SK-N-SH treated with all-trans-retinoic acid at 6 μM for 48 hours (cell line): ENCODE data around the gene MRPL19.

Experiments used
- ARNTL ChIP-seq: fragments of 450-650 bp; formaldehyde crosslinking; IDR thresholded peaks from 2 replicates; pipeline ENCODE4 v1.5.0; 2020; ENCODE audit warnings: low read depth, mild to moderate bottlenecking, moderate library complexity, borderline replicate concordance
- CSDC2 ChIP-seq: fragments of 250-450 bp; sonication (Bioruptor Pico); IDR thresholded peaks from 2 replicates; pipeline ENCODE4 v1.5.0; 2020; ENCODE audit warnings: mild to moderate bottlenecking, moderate library complexity
- ESRRG ChIP-seq: fragments of 250-450 bp; sonication (Bioruptor Pico); IDR thresholded peaks from 2 replicates; pipeline ENCODE4 v1.6.1; 2021; ENCODE audit warnings: mild to moderate bottlenecking
- PPARA ChIP-seq: fragments of 250-450 bp; sonication (Bioruptor Pico); IDR thresholded peaks from 2 replicates; pipeline ENCODE4 v1.5.0; 2020; ENCODE audit warnings: mild to moderate bottlenecking, borderline replicate concordance
- SNAI2 ChIP-seq: fragments of 250-450 bp; sonication (Bioruptor Pico); IDR thresholded peaks from 2 replicates; pipeline ENCODE4 v1.5.0; 2020; ENCODE audit warnings: mild to moderate bottlenecking, moderate library complexity
- ZFP3 ChIP-seq: fragments of 250-450 bp; sonication (Bioruptor Pico); IDR thresholded peaks from 2 replicates; pipeline ENCODE4 v1.5.0; 2020; ENCODE audit warnings: mild to moderate bottlenecking, moderate library complexity
- ZFP30 ChIP-seq: fragments of 450-650 bp; formaldehyde crosslinking; IDR thresholded peaks from 2 replicates; pipeline ENCODE4 v1.5.0; 2022; ENCODE audit warnings: mild to moderate bottlenecking, moderate library complexity
- ZNF565 ChIP-seq: fragments of 450-650 bp; formaldehyde crosslinking; conservative IDR thresholded peaks from 2 replicates; pipeline ENCODE4 v1.5.0; 2020; ENCODE audit warnings: low read depth, mild to moderate bottlenecking, moderate library complexity
- ZNF8 ChIP-seq: fragments of 450-650 bp; formaldehyde crosslinking; IDR thresholded peaks from 2 replicates; pipeline ENCODE4 v1.5.0; 2020; ENCODE audit warnings: mild to moderate bottlenecking, moderate library complexity
- TF ChIP-seq, protein P1 (sequence below): fragments of 250-450 bp; sonication (Bioruptor Pico); IDR thresholded peaks from 2 replicates; pipeline ENCODE4 v1.5.1; 2020; ENCODE audit warnings: low read depth, mild to moderate bottlenecking, moderate library complexity
- TF ChIP-seq, protein P2 (sequence below): fragments of 250-450 bp; sonication (Bioruptor Pico); IDR thresholded peaks from 2 replicates; pipeline ENCODE4 v1.5.0; 2020; ENCODE audit warnings: mild to moderate bottlenecking, moderate library complexity
- TF ChIP-seq, protein P3 (sequence below): fragments of 250-450 bp; sonication (Bioruptor Pico); IDR thresholded peaks from 2 replicates; pipeline ENCODE4 v1.8.0; 2020; ENCODE audit warnings: mild to moderate bottlenecking, moderate library complexity, borderline replicate concordance
- TF ChIP-seq, protein P4 (sequence below): fragments of 250-450 bp; sonication (Bioruptor Pico); IDR thresholded peaks from 2 replicates; pipeline ENCODE4 v1.5.1; 2021; ENCODE audit warnings: mild to moderate bottlenecking, moderate library complexity

DNA sequence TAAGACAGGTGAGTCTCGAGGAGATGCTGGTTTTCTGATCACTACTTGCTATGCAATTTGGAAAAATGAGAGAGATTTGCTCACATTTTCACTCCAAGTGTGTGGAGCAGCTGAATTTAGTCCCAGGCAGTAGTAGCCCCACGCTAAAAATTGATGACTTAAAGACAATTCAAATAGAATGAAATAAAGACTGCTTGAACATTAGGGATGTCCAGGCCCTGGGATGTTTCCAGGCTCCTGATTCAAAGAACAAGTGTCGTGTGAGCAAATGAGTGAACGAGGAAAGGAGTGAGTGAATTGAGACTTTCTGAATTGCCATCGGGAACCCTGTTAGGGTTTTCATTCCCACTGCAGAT is 37.3 kb upstream of the MRPL19 start:
- TF ChIP-seq ZFP3 (CRISPR knock-in tag) (no peak), ZFP30 (no peak), ZNF8 (CRISPR knock-in tag) (no peak), SNAI2 (CRISPR knock-in tag) (no peak), ARNTL (CRISPR knock-in tag) (no peak), ESRRG (no peak), ZNF565 (no peak), PPARA (CRISPR knock-in tag) (no peak), CSDC2 (CRISPR knock-in tag) (no peak)
- TF ChIP-seq, protein P1, sequence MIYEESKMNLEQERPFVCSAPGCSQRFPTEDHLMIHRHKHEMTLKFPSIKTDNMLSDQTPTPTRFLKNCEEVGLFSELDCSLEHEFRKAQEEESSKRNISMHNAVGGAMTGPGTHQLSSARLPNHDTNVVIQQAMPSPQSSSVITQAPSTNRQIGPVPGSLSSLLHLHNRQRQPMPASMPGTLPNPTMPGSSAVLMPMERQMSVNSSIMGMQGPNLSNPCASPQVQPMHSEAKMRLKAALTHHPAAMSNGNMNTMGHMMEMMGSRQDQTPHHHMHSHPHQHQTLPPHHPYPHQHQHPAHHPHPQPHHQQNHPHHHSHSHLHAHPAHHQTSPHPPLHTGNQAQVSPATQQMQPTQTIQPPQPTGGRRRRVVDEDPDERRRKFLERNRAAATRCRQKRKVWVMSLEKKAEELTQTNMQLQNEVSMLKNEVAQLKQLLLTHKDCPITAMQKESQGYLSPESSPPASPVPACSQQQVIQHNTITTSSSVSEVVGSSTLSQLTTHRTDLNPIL (CRISPR knock-in tag): no peak
- TF ChIP-seq, protein P2, sequence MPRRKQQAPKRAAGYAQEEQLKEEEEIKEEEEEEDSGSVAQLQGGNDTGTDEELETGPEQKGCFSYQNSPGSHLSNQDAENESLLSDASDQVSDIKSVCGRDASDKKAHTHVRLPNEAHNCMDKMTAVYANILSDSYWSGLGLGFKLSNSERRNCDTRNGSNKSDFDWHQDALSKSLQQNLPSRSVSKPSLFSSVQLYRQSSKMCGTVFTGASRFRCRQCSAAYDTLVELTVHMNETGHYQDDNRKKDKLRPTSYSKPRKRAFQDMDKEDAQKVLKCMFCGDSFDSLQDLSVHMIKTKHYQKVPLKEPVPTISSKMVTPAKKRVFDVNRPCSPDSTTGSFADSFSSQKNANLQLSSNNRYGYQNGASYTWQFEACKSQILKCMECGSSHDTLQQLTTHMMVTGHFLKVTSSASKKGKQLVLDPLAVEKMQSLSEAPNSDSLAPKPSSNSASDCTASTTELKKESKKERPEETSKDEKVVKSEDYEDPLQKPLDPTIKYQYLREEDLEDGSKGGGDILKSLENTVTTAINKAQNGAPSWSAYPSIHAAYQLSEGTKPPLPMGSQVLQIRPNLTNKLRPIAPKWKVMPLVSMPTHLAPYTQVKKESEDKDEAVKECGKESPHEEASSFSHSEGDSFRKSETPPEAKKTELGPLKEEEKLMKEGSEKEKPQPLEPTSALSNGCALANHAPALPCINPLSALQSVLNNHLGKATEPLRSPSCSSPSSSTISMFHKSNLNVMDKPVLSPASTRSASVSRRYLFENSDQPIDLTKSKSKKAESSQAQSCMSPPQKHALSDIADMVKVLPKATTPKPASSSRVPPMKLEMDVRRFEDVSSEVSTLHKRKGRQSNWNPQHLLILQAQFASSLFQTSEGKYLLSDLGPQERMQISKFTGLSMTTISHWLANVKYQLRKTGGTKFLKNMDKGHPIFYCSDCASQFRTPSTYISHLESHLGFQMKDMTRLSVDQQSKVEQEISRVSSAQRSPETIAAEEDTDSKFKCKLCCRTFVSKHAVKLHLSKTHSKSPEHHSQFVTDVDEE: no peak
- TF ChIP-seq, protein P3, sequence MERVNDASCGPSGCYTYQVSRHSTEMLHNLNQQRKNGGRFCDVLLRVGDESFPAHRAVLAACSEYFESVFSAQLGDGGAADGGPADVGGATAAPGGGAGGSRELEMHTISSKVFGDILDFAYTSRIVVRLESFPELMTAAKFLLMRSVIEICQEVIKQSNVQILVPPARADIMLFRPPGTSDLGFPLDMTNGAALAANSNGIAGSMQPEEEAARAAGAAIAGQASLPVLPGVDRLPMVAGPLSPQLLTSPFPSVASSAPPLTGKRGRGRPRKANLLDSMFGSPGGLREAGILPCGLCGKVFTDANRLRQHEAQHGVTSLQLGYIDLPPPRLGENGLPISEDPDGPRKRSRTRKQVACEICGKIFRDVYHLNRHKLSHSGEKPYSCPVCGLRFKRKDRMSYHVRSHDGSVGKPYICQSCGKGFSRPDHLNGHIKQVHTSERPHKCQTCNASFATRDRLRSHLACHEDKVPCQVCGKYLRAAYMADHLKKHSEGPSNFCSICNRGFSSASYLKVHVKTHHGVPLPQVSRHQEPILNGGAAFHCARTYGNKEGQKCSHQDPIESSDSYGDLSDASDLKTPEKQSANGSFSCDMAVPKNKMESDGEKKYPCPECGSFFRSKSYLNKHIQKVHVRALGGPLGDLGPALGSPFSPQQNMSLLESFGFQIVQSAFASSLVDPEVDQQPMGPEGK (CRISPR knock-in tag): no peak
- TF ChIP-seq, protein P4, sequence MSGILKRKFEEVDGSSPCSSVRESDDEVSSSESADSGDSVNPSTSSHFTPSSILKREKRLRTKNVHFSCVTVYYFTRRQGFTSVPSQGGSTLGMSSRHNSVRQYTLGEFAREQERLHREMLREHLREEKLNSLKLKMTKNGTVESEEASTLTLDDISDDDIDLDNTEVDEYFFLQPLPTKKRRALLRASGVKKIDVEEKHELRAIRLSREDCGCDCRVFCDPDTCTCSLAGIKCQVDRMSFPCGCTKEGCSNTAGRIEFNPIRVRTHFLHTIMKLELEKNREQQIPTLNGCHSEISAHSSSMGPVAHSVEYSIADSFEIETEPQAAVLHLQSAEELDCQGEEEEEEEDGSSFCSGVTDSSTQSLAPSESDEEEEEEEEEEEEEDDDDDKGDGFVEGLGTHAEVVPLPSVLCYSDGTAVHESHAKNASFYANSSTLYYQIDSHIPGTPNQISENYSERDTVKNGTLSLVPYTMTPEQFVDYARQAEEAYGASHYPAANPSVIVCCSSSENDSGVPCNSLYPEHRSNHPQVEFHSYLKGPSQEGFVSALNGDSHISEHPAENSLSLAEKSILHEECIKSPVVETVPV (CRISPR knock-in tag): no peak
